GM12878 (cell line): ENCODE measurements around the gene ZNF407. TPM values are rescaled to one million over a fixed set of nuclear protein-coding genes. Genes with fewer than 3 reads are reported as not detected.

Source experiments
- ATAC-seq: fragments of 200-7000 bp; cut with Tn5 transposase; 3 replicates; pipeline ENCODE4 v1.9.1; 2020; ENCODE audit warnings: mild to moderate bottlenecking, moderate library complexity
- BruUV-seq: library from RNA; stranded (reverse); fragments of 400-500 nt; replicated peaks from 2 replicates; lab custom pipeline; 2021; lab: Mats Ljungman, UMichigan
- CTCF ChIA-PET: fragments of 300-600 bp; sonication (Branson Sonifier 250); formaldehyde crosslinking; extraction: SDS; loops from one replicate; lab custom pipeline; 2021; ENCODE audit warnings: inconsistent platforms; lab: Yijun Ruan, JAX
- POLR2A ChIA-PET: fragments of 350-600 bp; formaldehyde crosslinking; extraction: SDS; loops from one replicate; lab custom pipeline; 2021; ENCODE audit warnings: inconsistent platforms; lab: Charles Lee
- RAD21 ChIA-PET: fragments of 300-600 bp; sonication (Branson Sonifier 250); formaldehyde crosslinking; loops from one replicate; lab custom pipeline; 2023; ENCODE audit warnings: antibody characterized with exemption; ENCODE audit not compliant: unreplicated experiment; lab: Charles Lee
- SMC1A ChIA-PET: fragments of 300-600 bp; sonication (Branson Sonifier 250); formaldehyde crosslinking; loops from one replicate; lab custom pipeline; 2023; ENCODE audit not compliant: unreplicated experiment, uncharacterized antibody; lab: Charles Lee
- DNase-seq: peaks from one replicate; pipeline ENCODE4 v3.0.0-alpha.2; 2011; ENCODE audit warnings: low read depth, low spot score
- FAIRE-seq: peaks from 3 replicates; lab custom pipeline; 2011; peaks lifted over from hg19 to GRCh38; lab: Jason Lieb, UNC
- H2AFZ ChIP-seq: 2 replicates; pipeline ENCODE4 v1.6.0; 2011; ENCODE audit warnings: low read depth, low read length, control low read depth; ENCODE audit not compliant: control insufficient read depth
- H3K27ac ChIP-seq: 2 replicates; pipeline ENCODE4 v1.5.1; 2011; ENCODE audit warnings: control low read depth; ENCODE audit not compliant: control insufficient read depth, insufficient read depth
- H3K27me3 ChIP-seq, 2 experiments: replicated peaks in 1 of 2; 2 replicates each; pipeline versions ENCODE4 v1.6.0 to v1.6.1; 2011; ENCODE audit warnings: low read length in 1 of 2; ENCODE audit not compliant: control insufficient read depth in 2 of 2, insufficient read depth in 2 of 2
- H3K36me3 ChIP-seq, 2 experiments: 2 replicates each; pipeline ENCODE4 v1.5.1; 2011; ENCODE audit warnings: low read length in 1 of 2; ENCODE audit not compliant: control insufficient read depth in 2 of 2, insufficient read depth in 2 of 2
- H3K4me1 ChIP-seq: 2 replicates; pipeline ENCODE4 v1.6.1; 2011; ENCODE audit warnings: mild to moderate bottlenecking, low read length, moderate library complexity, mixed read lengths; ENCODE audit not compliant: control insufficient read depth, insufficient read depth
- H3K4me2 ChIP-seq: 2 replicates; pipeline ENCODE4 v1.6.0; 2011; ENCODE audit warnings: control low read depth; ENCODE audit not compliant: control insufficient read depth, insufficient read depth
- H3K4me3 ChIP-seq: fragments of 200-600 bp; sonication (generic); 2 replicates; pipeline ENCODE4 v1.5.1; 2016
- H3K79me2 ChIP-seq: 2 replicates; pipeline ENCODE4 v1.6.0; 2011; ENCODE audit warnings: low read length; ENCODE audit not compliant: control insufficient read depth, insufficient read depth
- H3K9ac ChIP-seq: 2 replicates; pipeline ENCODE4 v1.8.0; 2011; ENCODE audit warnings: low read length, control low read depth, mixed read lengths; ENCODE audit not compliant: control insufficient read depth, insufficient read depth
- H3K9me3 ChIP-seq: replicated peaks from 3 replicates; pipeline ENCODE4 v1.5.1; 2011; ENCODE audit warnings: mild to moderate bottlenecking, low read length; ENCODE audit not compliant: control insufficient read depth, insufficient read depth
- H4K20me1 ChIP-seq: 2 replicates; pipeline ENCODE4 v1.6.0; 2011; ENCODE audit not compliant: control insufficient read depth, insufficient read depth
- CHD2 ChIP-seq: IDR thresholded peaks from 2 replicates; pipeline ENCODE4 v1.6.1; 2011; ENCODE audit warnings: low read depth, low read length, improper control_type of control experiment, borderline replicate concordance
- STAT1 ChIP-seq: fragments of 450-650 bp; conservative IDR thresholded peaks from 2 replicates; pipeline ENCODE4 v1.6.1; 2014; ENCODE audit warnings: antibody characterized with exemption, mild to moderate bottlenecking
- ZNF274 ChIP-seq: IDR thresholded peaks from one replicate; pipeline ENCODE4 v1.8.0; 2011; ENCODE audit not compliant: insufficient read length, insufficient read depth
- WGBS: methylation state at CpG from one replicate; pipeline ENCODE4 v1.1.6; 2016; ENCODE audit warnings: low lambda C conversion rate; ENCODE audit not compliant: insufficient replicate concordance, insufficient coverage; ENCODE audit errors: missing lambda C conversion rate; 5-methylcytosine and 5-hydroxymethylcytosine counted together
- in situ Hi-C: fragments of 300-500 bp; cut with MboI; formaldehyde crosslinking; loops from 9 replicates; pipeline ENCODE4 v1.14.3; 2018; ENCODE audit warnings: mixed read lengths
- intact Hi-C: fragments of 100-400 bp; cut with micrococcal nuclease; formaldehyde crosslinking; loops from one replicate; pipeline ENCODE4 v1.14.2; 2022; ENCODE audit not compliant: unreplicated experiment
- polyA plus RNA-seq, 11 experiments: library from polyadenylated mRNA; depleted of rRNA in 4 of 11; unstranded in 6 of 11; stranded (reverse) in 5 of 11; fragments of >200 nt; fragmentation: Nextera tagmentation in 4 of 11; fragmentation: Illumina TruSeq in 1 of 11; extraction: Ambion mirVana in 4 of 11; extraction: Trizol in 1 of 11; gene quantifications; 1 replicate in 1 of 11; 2 replicates in 10 of 11; pipeline versions ENCODE4 v1.2.1 to v1.2.3, GENCODE V29; 2011 to 2016; ENCODE audit warnings: inconsistent platforms in 2 of 11, missing spikeins in 2 of 11, low read depth in 1 of 11
- total RNA-seq, 4 experiments: library from RNA; depleted of rRNA in 3 of 4; stranded (reverse); fragments of >200 nt in 3 of 4; fragmentation: Illumina TruSeq in 1 of 4; extraction: Trizol in 1 of 4; gene quantifications; 2 replicates each; pipeline versions ENCODE4 v1.2.1 to v1.2.3, GENCODE V29; 2013 to 2021
- TF ChIP-seq, protein P1 (sequence below): IDR thresholded peaks from 2 replicates; pipeline ENCODE4 v1.6.1; 2011; ENCODE audit warnings: low read depth, mild to moderate bottlenecking, low read length, moderate library complexity, borderline replicate concordance; ENCODE audit errors: extremely low read depth
- TF ChIP-seq, protein P2 (sequence below): fragments of 450-650 bp; formaldehyde crosslinking; IDR thresholded peaks from 2 replicates; pipeline ENCODE4 v1.5.0; 2022; ENCODE audit warnings: mild to moderate bottlenecking, missing genetic modification characterization

Gene ZNF407
- total and polyA plus RNA-seq, 10 of the 15 experiments (the other 5 are each of a cell fraction or from before 2014, with no cell fraction given), result 0.69 to 11.6 (median 5.3) TPM

GRCh38 chr18:75068682-75069435 lies 471.2 kb downstream of the ZNF407 start:
- intact Hi-C loops, result no loop called here
- H3K4me1 ChIP-seq, result peaks cover 7% of the 10 kb centered on the region; the same call in 1 of the 2 replicates
- POLR2A ChIA-PET, result no interaction called here
- in situ Hi-C loops, result no loop called here
- no peak overlapping the region for H3K9ac ChIP-seq
- no peaks in the 10 kb centered on the region for H4K20me1 ChIP-seq
- no peak overlapping the region for H3K27ac ChIP-seq
- no peaks in the 10 kb centered on the region for H3K9me3 ChIP-seq
- no peaks in the 10 kb centered on the region for H3K79me2 ChIP-seq
- TF ChIP-seq, protein P1, sequence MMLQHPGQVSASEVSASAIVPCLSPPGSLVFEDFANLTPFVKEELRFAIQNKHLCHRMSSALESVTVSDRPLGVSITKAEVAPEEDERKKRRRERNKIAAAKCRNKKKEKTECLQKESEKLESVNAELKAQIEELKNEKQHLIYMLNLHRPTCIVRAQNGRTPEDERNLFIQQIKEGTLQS, result no peak
- TF ChIP-seq STAT1 (no peak), ZNF274 (no peak), CHD2 (no peak)
- TF ChIP-seq, protein P2, sequence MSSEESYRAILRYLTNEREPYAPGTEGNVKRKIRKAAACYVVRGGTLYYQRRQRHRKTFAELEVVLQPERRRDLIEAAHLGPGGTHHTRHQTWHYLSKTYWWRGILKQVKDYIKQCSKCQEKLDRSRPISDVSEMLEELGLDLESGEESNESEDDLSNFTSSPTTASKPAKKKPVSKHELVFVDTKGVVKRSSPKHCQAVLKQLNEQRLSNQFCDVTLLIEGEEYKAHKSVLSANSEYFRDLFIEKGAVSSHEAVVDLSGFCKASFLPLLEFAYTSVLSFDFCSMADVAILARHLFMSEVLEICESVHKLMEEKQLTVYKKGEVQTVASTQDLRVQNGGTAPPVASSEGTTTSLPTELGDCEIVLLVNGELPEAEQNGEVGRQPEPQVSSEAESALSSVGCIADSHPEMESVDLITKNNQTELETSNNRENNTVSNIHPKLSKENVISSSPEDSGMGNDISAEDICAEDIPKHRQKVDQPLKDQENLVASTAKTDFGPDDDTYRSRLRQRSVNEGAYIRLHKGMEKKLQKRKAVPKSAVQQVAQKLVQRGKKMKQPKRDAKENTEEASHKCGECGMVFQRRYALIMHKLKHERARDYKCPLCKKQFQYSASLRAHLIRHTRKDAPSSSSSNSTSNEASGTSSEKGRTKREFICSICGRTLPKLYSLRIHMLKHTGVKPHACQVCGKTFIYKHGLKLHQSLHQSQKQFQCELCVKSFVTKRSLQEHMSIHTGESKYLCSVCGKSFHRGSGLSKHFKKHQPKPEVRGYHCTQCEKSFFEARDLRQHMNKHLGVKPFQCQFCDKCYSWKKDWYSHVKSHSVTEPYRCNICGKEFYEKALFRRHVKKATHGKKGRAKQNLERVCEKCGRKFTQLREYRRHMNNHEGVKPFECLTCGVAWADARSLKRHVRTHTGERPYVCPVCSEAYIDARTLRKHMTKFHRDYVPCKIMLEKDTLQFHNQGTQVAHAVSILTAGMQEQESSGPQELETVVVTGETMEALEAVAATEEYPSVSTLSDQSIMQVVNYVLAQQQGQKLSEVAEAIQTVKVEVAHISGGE, result no peak
- TF ChIP-seq, all 136 proteins: peak for 0
- no peaks in the 10 kb centered on the region for H3K27me3 ChIP-seq
- H2AFZ ChIP-seq, result no peak overlapping the region
- H3K36me3 ChIP-seq, result peaks cover 0 to 4% of the 10 kb centered on the region in 2 experiments; a peak in 1 of 4 replicates
- no peak for FAIRE-seq
- DNase-seq, result no peak
- H3K4me2 ChIP-seq, result no peak overlapping the region
- 86% methylated on average over 20 of the region's 20 CpGs for WGBS
- H3K4me3 ChIP-seq, result no peak overlapping the region
- no peak for ATAC-seq
- no TSS peak for BruUV-seq
- ChIA-PET SMC1A (no interaction called here), RAD21 (no interaction called here), CTCF (interaction anchor here (1.0 to 1.5 kb wide), 2 partner anchors 11 to 12 kb away, joined by 3 to 5 read pairs; no protein-coding TSS in a partner anchor)
